GM10266 (cell line): ENCODE results near the gene SHKBP1.

Experiments
- DNase-seq: peaks from one replicate; pipeline ENCODE4 v3.0.0; 2012; ENCODE audit errors: extremely low spot score
- CTCF ChIP-seq: IDR thresholded peaks from 2 replicates; pipeline ENCODE4 v1.5.1; 2012; ENCODE audit warnings: mild to moderate bottlenecking, low read depth; ENCODE audit not compliant: control insufficient read depth, insufficient read depth; ENCODE audit errors: missing control alignments

Gene SHKBP1

GRCh38 chr19:40594657-40595091 lies 18.0 kb downstream of the SHKBP1 start:
- no peak for TF ChIP-seq CTCF
- no peak for DNase-seq

GRCh38 chr19:40596608-40597328 lies 20.1 kb downstream of the SHKBP1 start:
- no peak for DNase-seq
- no peak for TF ChIP-seq CTCF

- no peak for TF ChIP-seq CTCF
- DNase-seq = peak; percentile 14
Observed at GRCh38 chr19:40597329-40597838, 20.7 kb downstream of the SHKBP1 start.

GRCh38 chr19:40598121-40598917 lies 21.6 kb downstream of the SHKBP1 start:
- DNase-seq = peak; percentile 90
- peak; percentile 99 for TF ChIP-seq CTCF

- no peak for TF ChIP-seq CTCF
- no peak for DNase-seq
Observed at GRCh38 chr19:40598918-40599307, 22.2 kb downstream of the SHKBP1 start.

- no peak for TF ChIP-seq CTCF
- no peak for DNase-seq
Observed at GRCh38 chr19:40599331-40599901, 22.7 kb downstream of the SHKBP1 start.
